ENCODE data around the gene SRPK2.

- TF ChIP-seq CTCF (IDR thresholded peaks at IDR 0.05) (no peak), POLR2A (IDR thresholded peaks at IDR 0.05) (no peak)
These were observed 63.4 kb downstream of the SRPK2 start for GRCh38 chr7:105325216-105325904.

Data from testis (tissue), 2 donors.